Islet of Langerhans (tissue), 1 donor: Measurements from ENCODE around the gene CAPZA2.
"Not testable (repeated sequence)": the region's sequence is repeated elsewhere in the genome, so short reads cannot be mapped to it uniquely, and the experiment has no call there.

Experiments used
- FAIRE-seq: peaks from one replicate; lab custom pipeline; 2011; peaks lifted over from hg19 to GRCh38; lab: Jason Lieb, UNC

Gene CAPZA2

DNA sequence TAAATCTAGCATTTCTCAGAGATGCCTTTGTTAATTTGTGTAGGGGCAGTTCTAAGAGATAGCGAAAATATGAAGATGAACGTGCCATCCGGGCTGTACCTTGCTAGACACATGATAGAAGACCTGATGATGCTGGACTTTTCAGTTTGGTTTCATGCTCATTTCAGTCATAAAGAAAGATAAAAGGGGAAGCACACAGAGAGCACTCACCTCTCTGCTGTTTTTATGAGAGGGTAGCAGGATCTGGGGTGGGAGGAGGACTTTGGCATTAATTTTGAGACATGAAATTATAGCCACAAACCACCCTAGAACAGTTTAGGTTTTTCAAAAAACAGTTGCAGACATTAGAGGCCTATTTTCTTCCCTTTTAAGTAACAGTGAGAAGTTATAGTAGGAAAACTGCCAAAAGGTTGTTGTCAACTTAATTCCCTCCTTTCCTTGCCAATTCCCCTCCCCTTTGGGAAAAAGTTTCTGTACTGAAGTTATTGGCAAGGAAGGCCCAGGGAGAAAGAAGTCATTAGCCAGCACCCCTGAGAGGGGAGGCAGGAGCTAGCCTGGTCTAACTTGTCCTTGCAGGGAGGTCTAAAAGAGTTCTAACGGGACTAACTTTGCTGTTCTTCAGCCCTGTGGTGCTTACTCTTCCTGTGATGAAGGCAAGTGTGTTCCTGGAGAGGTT lies 93.6 kb downstream of the CAPZA2 start:
- FAIRE-seq: no peak

DNA sequence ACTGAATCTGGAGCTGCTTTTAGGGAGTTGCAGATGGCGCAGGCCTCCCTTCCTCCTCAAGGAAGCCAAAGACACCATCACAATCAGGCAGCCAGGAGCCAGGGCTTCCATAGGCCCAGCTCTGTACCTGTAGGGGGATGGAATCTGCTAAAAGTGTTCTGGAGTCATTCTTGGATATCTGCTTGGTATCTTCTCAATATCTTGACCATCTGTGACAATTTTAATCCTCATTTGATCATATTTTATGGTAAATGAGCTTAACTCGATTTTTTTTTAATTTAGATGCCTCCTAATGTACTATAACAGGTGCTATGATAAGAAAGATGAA lies 94.1 kb downstream of the CAPZA2 start:
- no peak for FAIRE-seq

DNA sequence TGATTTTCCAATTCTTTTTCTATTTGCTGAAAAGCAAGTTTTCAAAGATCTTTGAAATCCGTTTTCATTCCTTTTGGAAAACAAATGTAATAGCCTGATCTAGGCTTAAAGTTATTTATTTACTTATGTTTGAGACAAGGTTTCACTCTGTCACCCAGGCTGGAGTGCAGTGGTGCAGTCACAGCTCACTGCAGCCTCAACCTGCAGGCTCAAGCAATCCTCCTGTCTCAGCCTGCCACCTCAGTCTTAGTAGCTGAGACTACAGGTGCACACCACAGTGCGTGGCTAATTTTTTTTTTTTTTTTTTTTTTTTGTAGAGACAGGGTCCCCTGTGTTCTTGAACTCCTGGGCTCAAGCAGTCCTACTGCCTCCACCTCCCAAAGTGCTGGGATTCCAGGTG lies 95.5 kb downstream of the CAPZA2 start:
- no peak for FAIRE-seq

DNA sequence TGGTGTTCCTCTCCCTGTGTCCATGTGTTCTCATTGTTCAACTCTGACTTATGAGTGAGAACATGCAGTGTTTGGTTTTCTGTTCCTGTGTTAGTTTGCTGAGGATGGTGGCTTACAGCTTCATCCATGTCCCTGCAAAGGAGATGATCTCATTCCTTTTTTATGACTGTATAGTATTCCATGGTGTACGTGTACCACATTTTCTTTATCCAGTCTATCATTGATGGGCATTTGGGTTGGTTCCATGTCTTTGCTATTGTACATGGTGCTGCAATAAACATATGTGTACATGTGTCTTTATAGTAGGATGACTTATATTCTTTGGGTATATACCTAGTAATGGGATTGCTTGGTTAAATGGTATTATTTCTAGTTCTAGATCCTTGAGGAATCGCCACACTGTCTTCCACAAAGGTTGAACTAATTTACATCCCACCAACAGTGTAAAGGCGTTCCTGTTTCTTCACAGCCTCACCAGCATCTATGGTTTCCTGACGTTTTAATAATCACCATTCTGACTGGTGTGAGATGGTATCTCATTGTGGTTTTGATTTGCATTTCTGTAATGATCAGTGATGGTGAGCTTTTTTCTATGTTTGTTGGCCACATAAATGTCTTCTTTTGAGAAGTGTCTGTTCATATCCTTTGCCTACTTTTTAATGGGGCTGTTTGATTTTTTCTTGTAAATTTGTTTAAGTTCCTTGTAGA lies 99.7 kb downstream of the CAPZA2 start:
- FAIRE-seq: not testable (repeated sequence)

DNA sequence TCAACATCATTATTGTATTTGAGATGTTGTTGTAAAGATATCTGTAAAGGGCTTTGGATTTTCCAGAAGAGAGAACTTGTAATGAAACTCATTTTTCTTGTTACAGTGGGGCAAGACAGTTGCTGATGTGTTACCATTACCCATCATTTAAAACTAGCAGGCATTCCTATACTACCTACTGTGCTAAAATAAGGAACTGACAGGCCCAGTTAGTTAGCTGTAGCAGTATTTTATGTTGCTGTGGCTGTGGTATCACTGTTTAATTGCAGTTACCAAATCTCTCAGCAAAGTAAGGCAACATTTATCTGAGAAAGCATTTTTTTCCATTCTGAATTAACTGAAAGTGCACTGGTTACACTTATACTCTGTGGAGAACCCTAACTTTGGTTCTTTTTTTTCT lies 100.8 kb downstream of the CAPZA2 start:
- no peak for FAIRE-seq

DNA sequence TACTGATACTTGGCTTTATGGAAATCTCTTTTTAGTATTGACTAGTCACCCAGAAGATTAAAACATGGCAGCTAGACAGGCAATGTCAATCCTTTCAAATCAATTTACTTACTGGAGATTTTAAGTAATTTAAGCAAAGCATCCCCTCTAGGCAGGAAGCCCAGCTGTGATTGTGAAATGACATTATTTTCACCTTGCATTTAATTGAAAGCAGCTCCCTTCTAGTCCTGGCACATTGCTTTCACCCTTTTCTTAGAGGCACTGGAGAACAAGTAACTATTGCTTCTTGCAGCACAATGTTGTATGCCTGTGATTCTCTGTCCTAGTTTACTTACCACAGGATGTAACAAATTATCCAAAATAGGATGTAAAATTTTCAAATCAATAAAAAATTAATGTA lies 104.2 kb downstream of the CAPZA2 start:
- no peak for FAIRE-seq

DNA sequence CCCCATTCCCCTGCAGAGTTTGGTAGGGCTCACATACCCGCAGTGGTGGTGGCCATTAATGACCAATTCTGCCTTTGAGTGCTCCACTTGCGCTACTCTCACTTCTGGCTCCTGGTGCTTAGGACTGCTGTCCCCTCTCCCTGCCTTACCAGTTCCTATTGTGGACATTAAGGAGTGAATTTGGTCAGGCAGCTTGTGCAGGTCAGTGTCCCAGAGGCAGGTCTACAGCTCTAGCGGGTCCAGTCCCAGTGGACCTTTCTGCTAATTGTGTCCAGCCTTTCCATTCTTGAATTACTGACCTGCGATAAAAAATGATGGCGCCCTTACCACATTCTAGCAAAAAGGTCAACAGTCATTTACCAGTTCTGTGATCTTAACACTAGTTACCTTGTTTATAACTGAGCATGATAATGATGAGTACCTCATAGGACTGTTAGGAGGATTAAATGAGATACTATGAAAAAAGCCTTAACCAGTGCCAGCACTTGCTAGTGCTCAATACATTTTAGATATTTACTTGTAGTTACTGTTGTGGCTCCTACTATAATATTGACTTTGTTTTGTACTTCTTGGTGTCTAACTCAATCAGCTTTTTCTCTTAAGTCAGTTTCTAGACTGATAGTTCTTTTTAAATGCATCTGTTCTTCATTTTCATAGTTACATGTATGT lies 105.0 kb downstream of the CAPZA2 start:
- FAIRE-seq: no peak

DNA sequence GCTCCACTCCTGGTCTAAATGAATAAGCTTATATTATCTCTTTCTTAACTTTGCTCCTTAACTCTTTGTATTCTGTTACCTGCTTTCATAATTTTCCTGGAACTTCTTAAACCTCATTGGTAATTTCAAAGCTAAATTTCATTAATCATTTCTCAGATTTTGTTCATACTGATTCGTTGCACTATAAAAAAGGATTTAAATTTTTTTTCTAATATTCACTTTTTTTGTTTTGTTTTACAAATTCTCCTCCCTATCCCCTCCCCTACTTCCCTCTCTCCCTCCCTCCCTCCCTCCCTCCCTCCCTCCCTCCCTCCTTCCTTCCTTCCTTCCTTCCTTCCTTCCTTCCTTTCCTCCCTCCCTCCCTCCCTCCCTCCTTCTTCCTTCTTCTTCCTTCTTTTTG lies 105.6 kb downstream of the CAPZA2 start:
- FAIRE-seq: no peak

DNA sequence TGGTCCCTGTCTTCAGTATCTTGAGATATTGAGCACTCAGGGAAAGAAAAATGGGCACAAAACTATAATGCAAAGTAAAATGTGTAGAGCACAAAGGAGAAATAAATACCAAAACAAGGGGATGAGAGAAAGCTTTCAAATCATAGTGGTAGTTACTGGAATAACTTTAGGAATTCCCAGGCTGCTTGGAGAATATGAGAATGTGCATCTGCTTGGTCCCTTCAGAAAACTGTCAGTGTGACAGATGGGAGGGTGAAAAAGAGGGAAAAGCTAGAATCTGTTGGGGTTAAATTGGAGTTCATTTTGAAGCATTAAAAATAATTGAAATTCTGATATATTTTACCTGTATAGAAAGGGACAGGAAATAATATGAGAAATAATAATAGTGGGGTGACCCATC lies 106.2 kb downstream of the CAPZA2 start:
- FAIRE-seq: no peak

DNA sequence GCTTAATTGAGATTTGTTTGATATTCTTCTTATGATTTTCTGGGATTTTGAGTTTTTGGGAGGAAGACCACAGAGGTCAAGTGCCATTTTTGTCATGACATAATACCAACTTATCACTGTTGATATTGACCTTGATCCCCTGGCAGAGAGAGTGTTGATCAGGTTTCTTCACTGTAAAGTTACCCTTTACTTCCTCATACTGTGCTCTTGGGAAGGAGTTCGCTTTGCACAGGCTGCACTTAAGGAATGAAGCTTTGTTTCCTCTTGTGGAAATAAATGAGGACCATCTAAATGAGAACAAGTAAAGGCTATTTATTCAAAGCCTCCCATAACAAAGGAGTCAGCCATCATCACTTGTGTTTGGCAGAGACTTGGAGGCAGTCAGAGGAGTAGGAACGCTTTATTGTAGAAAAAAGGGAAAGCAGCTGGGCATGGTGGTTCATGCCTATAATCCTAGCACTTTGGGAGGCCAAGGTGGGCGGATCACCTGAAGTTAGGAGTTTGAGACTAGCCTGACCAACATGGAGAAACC lies 107.0 kb downstream of the CAPZA2 start:
- FAIRE-seq: no peak

DNA sequence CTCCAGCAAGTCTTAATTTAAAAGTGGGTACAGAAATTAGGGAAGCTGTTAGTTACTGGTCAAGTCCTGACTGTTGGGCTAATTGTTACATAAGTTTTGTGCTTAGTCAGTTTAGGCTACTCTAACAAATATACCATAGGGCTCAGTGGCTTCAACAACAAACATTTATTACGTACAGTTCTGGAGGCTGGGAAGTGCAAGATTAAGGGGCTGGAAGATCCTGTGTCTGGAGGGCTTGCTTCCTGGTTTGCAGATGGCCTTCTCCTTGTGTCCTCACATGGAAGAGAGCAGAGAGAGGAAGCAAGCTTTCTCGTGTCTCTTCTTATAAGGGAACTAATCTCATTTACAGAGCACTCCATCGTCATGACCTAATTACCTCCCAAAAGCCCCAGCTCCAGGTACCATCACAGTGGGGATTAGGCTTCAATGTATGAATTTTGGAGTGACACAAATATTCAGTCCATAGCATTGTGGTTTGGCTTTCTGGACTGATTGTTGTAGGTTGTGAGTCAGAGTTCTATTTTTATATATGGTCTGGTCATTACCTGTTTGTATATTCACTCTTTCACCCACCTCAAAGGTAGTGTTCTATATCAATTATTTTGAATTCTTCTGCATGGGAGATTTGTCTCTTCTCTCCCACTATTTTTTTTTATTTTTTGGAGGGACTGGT lies 108.0 kb downstream of the CAPZA2 start:
- FAIRE-seq: no peak

DNA sequence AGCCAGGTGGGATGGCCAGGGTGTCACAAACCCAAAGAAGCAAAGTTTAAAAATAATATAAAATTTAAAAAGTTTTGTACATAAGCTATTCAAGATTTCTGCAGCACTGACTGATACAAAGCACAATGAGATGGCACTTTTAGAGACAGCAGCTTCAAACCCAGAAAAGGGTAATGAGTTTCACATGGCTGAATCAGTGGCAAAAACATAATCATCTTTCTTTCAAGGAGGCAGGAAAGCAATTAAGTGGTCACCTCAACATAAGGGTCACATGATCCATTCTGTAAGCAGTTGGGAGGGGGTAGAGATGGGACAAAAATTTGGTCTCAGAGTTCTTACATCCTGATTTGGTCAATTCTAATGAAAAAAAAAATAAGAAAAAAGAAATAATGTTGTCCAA lies 108.8 kb downstream of the CAPZA2 start:
- FAIRE-seq: not testable (repeated sequence)
